ENCODE measurements around the gene RAPGEF4. TPM values are rescaled to one million over a fixed set of nuclear protein-coding genes. Genes with fewer than 3 reads are reported as not detected.

RAPGEF4 gene
- total and polyA plus RNA-seq, 2 of the 13 experiments (the other 11 are each of a cell fraction or from before 2014, with no cell fraction given), result 0.78 to 0.91 TPM

GRCh38 chr2:173027181-173028128, 291.8 kb downstream of the RAPGEF4 start (continued):
- TF ChIP-seq ZFP36 (IDR thresholded peaks at IDR 0.05; ENCODE audit: borderline replicate concordance, low read depth, low read length, partially characterized antibody), result no peak
- TF ChIP-seq THAP11 (CRISPR knock-in tag; IDR thresholded peaks at IDR 0.05), result peak; percentile 42; the same call in 1 of the 2 replicates
- peak; percentile 98 for TF ChIP-seq TEAD3 (CRISPR knock-in tag; optimal IDR thresholded peaks at IDR 0.05; ENCODE audit: borderline replicate concordance)
- TF ChIP-seq ZNF335 (CRISPR knock-in tag; IDR thresholded peaks at IDR 0.05), result 0 out of 2 replicates have a peak, but pooled peaks have one; percentile 58
- TF ChIP-seq JARID2 (CRISPR knock-in tag; IDR thresholded peaks at IDR 0.05; ENCODE audit: insufficient replicate concordance), result no peak
- TF ChIP-seq IRF9 (CRISPR knock-in tag; IDR thresholded peaks at IDR 0.05; ENCODE audit: borderline replicate concordance), result no peak
- no peak for TF ChIP-seq KLF13 (CRISPR knock-in tag; IDR thresholded peaks at IDR 0.05)
- TF ChIP-seq ZNF674 (CRISPR knock-in tag; IDR thresholded peaks at IDR 0.05; ENCODE audit: low read depth), result no peak
- TF ChIP-seq ZFP90 (CRISPR knock-in tag; IDR thresholded peaks at IDR 0.05; ENCODE audit: borderline replicate concordance), result no peak
- no peak for TF ChIP-seq GMEB2 (CRISPR knock-in tag; IDR thresholded peaks at IDR 0.05; ENCODE audit: low read depth)
- TF ChIP-seq TSC22D2 (CRISPR knock-in tag; IDR thresholded peaks at IDR 0.05; ENCODE audit: borderline replicate concordance), result no peak
- 0 out of 2 replicates have a peak, but pooled peaks have one; percentile 33 for TF ChIP-seq MIXL1 (CRISPR knock-in tag; IDR thresholded peaks at IDR 0.05)
- 0 out of 2 replicates have a peak, but pooled peaks have one; percentile 24 for TF ChIP-seq ZNF614 (CRISPR knock-in tag; IDR thresholded peaks at IDR 0.05; ENCODE audit: borderline replicate concordance)
- TF ChIP-seq ZNF503 (CRISPR knock-in tag; IDR thresholded peaks at IDR 0.05), result no peak
- no peak for TF ChIP-seq SETDB1 (CRISPR knock-in tag; IDR thresholded peaks at IDR 0.05; ENCODE audit: borderline replicate concordance)
- no peak for TF ChIP-seq GATA4 (IDR thresholded peaks at IDR 0.05; ENCODE audit: borderline replicate concordance, low read depth)
- no peak for TF ChIP-seq JUND (CRISPR knock-in tag; IDR thresholded peaks at IDR 0.05)
- no peak for TF ChIP-seq ZNF432 (CRISPR knock-in tag; IDR thresholded peaks at IDR 0.05; ENCODE audit: borderline replicate concordance)
- no peak for TF ChIP-seq NKX3-1 (CRISPR knock-in tag; IDR thresholded peaks at IDR 0.05)
- TF ChIP-seq ISX (CRISPR knock-in tag; conservative IDR thresholded peaks at IDR 0.05), result no peak
- TF ChIP-seq AHR (CRISPR knock-in tag; IDR thresholded peaks at IDR 0.05), result no peak
- no peak for TF ChIP-seq ZNF792 (CRISPR knock-in tag; IDR thresholded peaks at IDR 0.05)
- TF ChIP-seq DBP (CRISPR knock-in tag; IDR thresholded peaks at IDR 0.05; ENCODE audit: not compliant biosample characterization), result no peak
- TF ChIP-seq CEBPG (CRISPR knock-in tag; IDR thresholded peaks at IDR 0.05), result no peak
- no peak for TF ChIP-seq MLLT10 (CRISPR knock-in tag; IDR thresholded peaks at IDR 0.05)
- no peak for TF ChIP-seq SRF (IDR thresholded peaks at IDR 0.05; ENCODE audit: low read depth, low read length)
- no peak for TF ChIP-seq KAT7 (CRISPR knock-in tag; IDR thresholded peaks at IDR 0.05; ENCODE audit: borderline replicate concordance)

Measured in HepG2 (cell line).